OCI-LY1 (cell line): ENCODE results near the gene CEACAM20.
A peak's percentile ranks its signal among the peaks of the same experiment; 100 is the strongest.

Source experiments
- EZH2 ChIP-seq: fragments of 200-600 bp; sonication (generic), shearing (Covaris generic); IDR thresholded peaks from 2 replicates; pipeline ENCODE4 v1.8.0; 2017; ENCODE audit warnings: borderline replicate concordance, mixed run types, mild to moderate bottlenecking, antibody characterized with exemption, low read length, moderate library complexity, mixed read lengths
- TF ChIP-seq, protein P1 (sequence below): fragments of 200-600 bp; sonication (generic), shearing (Covaris generic); IDR thresholded peaks from 2 replicates; pipeline ENCODE4 v1.5.1; 2017; ENCODE audit warnings: mild to moderate bottlenecking, antibody characterized with exemption, low read length, moderate library complexity, mixed read lengths

DNA sequence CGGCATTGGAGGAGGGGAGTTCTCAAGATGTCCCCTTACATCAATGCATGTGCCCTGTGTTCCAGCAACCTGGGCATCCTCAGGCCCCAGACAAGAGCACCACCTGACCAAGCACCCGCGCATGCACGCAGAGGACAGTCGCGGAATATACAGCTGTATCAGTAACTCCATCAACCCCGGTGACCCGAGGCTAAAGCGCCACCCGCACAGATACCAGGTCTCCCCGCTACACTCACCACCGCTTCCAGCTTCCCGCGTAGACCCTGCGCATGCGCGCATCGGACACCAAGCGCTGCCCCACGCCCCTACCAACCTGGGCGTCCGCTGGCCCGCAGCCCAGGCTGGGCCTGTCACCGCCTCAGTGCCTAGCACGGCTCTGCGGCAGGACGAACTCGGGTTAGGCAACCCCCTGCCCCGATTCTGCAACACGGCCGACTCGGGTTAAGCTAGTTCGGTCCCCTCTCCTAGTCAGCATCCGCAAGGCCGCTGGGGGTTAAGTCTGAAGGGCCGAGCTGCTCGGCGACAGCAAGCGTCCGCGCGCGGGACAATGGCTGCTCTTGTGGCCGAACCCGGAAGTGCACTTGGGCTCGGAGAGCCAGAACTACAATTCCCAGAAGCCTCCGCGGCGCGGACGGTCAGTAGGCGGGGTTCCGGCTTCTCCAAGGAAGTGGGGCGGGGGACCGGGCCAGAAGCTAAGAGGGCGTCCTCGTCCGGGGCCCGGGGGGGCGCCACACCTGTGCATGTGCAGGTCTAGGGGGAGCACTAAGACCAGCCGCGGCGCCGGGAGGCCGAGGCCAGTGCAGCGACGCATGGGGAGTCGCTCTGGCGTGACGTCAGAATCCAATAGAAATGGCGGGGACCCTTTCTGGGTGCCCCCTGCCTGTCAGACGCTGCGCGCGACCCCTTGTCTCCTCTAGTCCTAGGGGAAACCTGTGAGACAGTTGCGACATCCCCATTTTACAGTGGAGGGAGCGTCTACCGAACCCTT, 29.2 kb downstream of the CEACAM20 start, which contains the start of gene ZNF180:
- TF ChIP-seq, protein P1, sequence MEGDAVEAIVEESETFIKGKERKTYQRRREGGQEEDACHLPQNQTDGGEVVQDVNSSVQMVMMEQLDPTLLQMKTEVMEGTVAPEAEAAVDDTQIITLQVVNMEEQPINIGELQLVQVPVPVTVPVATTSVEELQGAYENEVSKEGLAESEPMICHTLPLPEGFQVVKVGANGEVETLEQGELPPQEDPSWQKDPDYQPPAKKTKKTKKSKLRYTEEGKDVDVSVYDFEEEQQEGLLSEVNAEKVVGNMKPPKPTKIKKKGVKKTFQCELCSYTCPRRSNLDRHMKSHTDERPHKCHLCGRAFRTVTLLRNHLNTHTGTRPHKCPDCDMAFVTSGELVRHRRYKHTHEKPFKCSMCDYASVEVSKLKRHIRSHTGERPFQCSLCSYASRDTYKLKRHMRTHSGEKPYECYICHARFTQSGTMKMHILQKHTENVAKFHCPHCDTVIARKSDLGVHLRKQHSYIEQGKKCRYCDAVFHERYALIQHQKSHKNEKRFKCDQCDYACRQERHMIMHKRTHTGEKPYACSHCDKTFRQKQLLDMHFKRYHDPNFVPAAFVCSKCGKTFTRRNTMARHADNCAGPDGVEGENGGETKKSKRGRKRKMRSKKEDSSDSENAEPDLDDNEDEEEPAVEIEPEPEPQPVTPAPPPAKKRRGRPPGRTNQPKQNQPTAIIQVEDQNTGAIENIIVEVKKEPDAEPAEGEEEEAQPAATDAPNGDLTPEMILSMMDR: peak; percentile 25
- TF ChIP-seq EZH2: no peak
